ENCODE results near the gene PSMB5. TPM values are rescaled to one million over a fixed set of nuclear protein-coding genes. Genes with fewer than 3 reads are reported as not detected.

PSMB5 gene
- total and polyA plus RNA-seq, 4 donors = 74.0 to 152 (median 95.4) TPM

DNA sequence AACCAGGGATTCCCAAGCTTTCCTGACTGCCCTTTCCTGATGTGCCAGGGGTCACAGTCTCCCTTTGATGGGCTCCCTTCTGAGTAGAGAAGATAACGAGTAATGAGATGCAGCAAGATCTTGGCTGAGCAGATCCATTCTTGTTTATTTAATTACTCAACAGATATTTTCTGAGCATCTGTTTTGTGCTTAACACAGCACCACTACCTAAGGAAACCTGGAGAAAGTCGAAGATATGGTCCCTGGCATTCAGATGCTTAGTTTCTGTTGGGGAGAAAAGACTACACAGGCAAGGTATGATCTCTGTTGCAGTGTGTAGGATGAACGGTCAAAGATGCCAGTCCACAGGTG lies 56.2 kb downstream of the PSMB5 start:
- TF ChIP-seq FOXA1 (IDR thresholded peaks at IDR 0.05) (no peak), JUND (IDR thresholded peaks at IDR 0.05) (no peak), RXRA (IDR thresholded peaks at IDR 0.05) (peak in 1 of 2 donors; percentile 42), TAF1 (conservative IDR thresholded peaks at IDR 0.05) (no peak), RAD21 (IDR thresholded peaks at IDR 0.05) (no peak), YY1 (IDR thresholded peaks at IDR 0.05) (no peak), SP1 (IDR thresholded peaks at IDR 0.05) (no peak), FOXA2 (IDR thresholded peaks at IDR 0.05) (peak; percentile 64), EGR1 (IDR thresholded peaks at IDR 0.05; ENCODE audit: low read depth in 2 of 2) (no peak), GABPA (IDR thresholded peaks at IDR 0.05 in 1 of 2, conservative IDR thresholded peaks at IDR 0.05 in 1 of 2) (no peak), HNF4G (IDR thresholded peaks at IDR 0.05) (no peak), NR2F2 (IDR thresholded peaks at IDR 0.05) (no peak), HNF4A (conservative IDR thresholded peaks at IDR 0.05) (peak in 1 of 2 donors; percentile 30)
- TF ChIP-seq, protein P1, sequence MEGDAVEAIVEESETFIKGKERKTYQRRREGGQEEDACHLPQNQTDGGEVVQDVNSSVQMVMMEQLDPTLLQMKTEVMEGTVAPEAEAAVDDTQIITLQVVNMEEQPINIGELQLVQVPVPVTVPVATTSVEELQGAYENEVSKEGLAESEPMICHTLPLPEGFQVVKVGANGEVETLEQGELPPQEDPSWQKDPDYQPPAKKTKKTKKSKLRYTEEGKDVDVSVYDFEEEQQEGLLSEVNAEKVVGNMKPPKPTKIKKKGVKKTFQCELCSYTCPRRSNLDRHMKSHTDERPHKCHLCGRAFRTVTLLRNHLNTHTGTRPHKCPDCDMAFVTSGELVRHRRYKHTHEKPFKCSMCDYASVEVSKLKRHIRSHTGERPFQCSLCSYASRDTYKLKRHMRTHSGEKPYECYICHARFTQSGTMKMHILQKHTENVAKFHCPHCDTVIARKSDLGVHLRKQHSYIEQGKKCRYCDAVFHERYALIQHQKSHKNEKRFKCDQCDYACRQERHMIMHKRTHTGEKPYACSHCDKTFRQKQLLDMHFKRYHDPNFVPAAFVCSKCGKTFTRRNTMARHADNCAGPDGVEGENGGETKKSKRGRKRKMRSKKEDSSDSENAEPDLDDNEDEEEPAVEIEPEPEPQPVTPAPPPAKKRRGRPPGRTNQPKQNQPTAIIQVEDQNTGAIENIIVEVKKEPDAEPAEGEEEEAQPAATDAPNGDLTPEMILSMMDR (IDR thresholded peaks at IDR 0.05; ENCODE audit: low read depth, low read length, missing input control) = no peak
- TF ChIP-seq, protein P2, sequence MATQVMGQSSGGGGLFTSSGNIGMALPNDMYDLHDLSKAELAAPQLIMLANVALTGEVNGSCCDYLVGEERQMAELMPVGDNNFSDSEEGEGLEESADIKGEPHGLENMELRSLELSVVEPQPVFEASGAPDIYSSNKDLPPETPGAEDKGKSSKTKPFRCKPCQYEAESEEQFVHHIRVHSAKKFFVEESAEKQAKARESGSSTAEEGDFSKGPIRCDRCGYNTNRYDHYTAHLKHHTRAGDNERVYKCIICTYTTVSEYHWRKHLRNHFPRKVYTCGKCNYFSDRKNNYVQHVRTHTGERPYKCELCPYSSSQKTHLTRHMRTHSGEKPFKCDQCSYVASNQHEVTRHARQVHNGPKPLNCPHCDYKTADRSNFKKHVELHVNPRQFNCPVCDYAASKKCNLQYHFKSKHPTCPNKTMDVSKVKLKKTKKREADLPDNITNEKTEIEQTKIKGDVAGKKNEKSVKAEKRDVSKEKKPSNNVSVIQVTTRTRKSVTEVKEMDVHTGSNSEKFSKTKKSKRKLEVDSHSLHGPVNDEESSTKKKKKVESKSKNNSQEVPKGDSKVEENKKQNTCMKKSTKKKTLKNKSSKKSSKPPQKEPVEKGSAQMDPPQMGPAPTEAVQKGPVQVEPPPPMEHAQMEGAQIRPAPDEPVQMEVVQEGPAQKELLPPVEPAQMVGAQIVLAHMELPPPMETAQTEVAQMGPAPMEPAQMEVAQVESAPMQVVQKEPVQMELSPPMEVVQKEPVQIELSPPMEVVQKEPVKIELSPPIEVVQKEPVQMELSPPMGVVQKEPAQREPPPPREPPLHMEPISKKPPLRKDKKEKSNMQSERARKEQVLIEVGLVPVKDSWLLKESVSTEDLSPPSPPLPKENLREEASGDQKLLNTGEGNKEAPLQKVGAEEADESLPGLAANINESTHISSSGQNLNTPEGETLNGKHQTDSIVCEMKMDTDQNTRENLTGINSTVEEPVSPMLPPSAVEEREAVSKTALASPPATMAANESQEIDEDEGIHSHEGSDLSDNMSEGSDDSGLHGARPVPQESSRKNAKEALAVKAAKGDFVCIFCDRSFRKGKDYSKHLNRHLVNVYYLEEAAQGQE (IDR thresholded peaks at IDR 0.05) = no peak
- TF ChIP-seq, protein P3, sequence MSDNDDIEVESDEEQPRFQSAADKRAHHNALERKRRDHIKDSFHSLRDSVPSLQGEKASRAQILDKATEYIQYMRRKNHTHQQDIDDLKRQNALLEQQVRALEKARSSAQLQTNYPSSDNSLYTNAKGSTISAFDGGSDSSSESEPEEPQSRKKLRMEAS (IDR thresholded peaks at IDR 0.05) = no peak
- TF ChIP-seq, protein P4, sequence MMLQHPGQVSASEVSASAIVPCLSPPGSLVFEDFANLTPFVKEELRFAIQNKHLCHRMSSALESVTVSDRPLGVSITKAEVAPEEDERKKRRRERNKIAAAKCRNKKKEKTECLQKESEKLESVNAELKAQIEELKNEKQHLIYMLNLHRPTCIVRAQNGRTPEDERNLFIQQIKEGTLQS (IDR thresholded peaks at IDR 0.05) = no peak
- TF ChIP-seq, protein P5, sequence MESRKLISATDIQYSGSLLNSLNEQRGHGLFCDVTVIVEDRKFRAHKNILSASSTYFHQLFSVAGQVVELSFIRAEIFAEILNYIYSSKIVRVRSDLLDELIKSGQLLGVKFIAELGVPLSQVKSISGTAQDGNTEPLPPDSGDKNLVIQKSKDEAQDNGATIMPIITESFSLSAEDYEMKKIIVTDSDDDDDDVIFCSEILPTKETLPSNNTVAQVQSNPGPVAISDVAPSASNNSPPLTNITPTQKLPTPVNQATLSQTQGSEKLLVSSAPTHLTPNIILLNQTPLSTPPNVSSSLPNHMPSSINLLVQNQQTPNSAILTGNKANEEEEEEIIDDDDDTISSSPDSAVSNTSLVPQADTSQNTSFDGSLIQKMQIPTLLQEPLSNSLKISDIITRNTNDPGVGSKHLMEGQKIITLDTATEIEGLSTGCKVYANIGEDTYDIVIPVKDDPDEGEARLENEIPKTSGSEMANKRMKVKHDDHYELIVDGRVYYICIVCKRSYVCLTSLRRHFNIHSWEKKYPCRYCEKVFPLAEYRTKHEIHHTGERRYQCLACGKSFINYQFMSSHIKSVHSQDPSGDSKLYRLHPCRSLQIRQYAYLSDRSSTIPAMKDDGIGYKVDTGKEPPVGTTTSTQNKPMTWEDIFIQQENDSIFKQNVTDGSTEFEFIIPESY (IDR thresholded peaks at IDR 0.05) = no peak
- peaks cover 16 to 93% (median 73%) of the 10 kb centered on the region in 4 donors for H3K4me1 ChIP-seq (ENCODE audit: control insufficient read depth in 4 of 4, insufficient read depth in 4 of 4, low read length in 3 of 4)
- no peak overlapping the region for H3K4me3 ChIP-seq (ENCODE audit: low read depth in 1 of 3, low read length in 3 of 3)
- no peak overlapping the region for H3K9ac ChIP-seq (ENCODE audit: low read depth in 1 of 2, low read length in 2 of 2)
- no peaks in the 10 kb centered on the region for H3K27me3 ChIP-seq (ENCODE audit: control insufficient read depth in 4 of 4, insufficient read depth in 4 of 4, low read length in 3 of 4)
- H3K27ac ChIP-seq (ENCODE audit: low read depth in 1 of 2, low read length in 2 of 2) = peak overlapping the region; percentile 85 to 87
- no peak for DNase-seq (ENCODE audit: low spot score)
- no peaks in the 10 kb centered on the region for H3K9me3 ChIP-seq (ENCODE audit: control insufficient read depth in 4 of 4, low read length in 3 of 4)
- 51% methylated on average over 3 of the region's 3 CpGs for WGBS
- H3K36me3 ChIP-seq (ENCODE audit: control insufficient read depth in 4 of 4, insufficient read depth in 3 of 4, low read depth in 1 of 4, low read length in 3 of 4) = peaks cover 0 to under 1% (median 0%) of the 10 kb centered on the region in 4 donors
